ENCODE data around the gene AGRP.

Gene AGRP

DNA sequence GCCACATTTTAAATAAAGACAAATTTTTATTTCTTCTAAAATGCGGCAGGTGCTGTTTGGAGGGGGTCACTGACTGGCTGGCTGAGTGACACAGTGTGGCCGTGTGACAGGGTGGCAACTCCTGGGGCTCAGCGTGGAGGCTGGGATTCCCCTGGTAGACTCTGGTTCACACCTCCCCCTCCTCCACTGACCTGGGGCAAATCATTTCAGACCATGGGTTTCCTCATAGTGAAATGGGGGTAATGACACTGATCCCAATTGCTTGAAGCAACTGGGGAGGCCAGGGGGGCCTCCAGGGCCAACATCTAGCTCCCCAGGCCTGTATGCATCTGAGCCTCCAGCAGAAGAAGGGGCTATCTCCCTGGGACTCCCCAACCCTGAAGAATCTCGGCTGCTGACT, 45.8 kb downstream of the AGRP start:
- H3K4me3 ChIP-seq, result no peak overlapping the region
- H3K27me3 ChIP-seq, result no peaks in the 10 kb centered on the region
- no peak overlapping the region for H3K27ac ChIP-seq
- peaks cover 18 to 50% (median 39%) of the 10 kb centered on the region in 3 donors for H3K36me3 ChIP-seq
- no peaks in the 10 kb centered on the region for H3K9me3 ChIP-seq
- intact Hi-C loops (cut with DNase I; ENCODE audit: low total_unique reads), result no loop called here
- no peaks in the 10 kb centered on the region for H3K4me1 ChIP-seq
- DNase-seq, result no peak
- TF ChIP-seq, protein P1, sequence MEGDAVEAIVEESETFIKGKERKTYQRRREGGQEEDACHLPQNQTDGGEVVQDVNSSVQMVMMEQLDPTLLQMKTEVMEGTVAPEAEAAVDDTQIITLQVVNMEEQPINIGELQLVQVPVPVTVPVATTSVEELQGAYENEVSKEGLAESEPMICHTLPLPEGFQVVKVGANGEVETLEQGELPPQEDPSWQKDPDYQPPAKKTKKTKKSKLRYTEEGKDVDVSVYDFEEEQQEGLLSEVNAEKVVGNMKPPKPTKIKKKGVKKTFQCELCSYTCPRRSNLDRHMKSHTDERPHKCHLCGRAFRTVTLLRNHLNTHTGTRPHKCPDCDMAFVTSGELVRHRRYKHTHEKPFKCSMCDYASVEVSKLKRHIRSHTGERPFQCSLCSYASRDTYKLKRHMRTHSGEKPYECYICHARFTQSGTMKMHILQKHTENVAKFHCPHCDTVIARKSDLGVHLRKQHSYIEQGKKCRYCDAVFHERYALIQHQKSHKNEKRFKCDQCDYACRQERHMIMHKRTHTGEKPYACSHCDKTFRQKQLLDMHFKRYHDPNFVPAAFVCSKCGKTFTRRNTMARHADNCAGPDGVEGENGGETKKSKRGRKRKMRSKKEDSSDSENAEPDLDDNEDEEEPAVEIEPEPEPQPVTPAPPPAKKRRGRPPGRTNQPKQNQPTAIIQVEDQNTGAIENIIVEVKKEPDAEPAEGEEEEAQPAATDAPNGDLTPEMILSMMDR (IDR thresholded peaks at IDR 0.05), result no peak

DNA sequence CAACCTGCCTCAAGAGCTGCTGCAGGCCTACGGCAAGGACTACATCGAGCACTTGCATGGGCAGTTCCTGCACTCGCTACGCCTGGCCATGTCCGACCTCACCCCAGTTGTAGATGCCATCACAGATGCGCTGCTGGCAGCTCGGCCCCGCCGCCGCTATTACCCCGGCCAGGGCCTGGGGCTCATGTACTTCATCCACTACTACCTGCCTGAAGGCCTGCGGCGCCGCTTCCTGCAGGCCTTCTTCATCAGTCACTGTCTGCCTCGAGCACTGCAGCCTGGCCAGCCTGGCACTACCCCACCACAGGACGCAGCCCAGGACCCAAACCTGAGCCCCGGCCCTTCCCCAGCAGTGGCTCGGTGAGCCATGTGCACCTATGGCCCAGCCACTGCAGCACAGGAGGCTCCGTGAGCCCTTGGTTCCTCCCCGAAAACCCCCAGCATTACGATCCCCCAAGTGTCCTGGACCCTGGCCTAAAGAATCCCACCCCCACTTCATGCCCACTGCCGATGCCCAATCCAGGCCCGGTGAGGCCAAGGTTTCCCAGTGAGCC, 46.6 kb downstream of the AGRP start:
- Histone ChIP-seq H3K4me1 (peaks cover 0 to 5% (median 2%) of the 10 kb centered on the region in 4 donors), H3K4me3 (no peak overlapping the region), H3K36me3 (peaks cover 18 to 50% (median 39%) of the 10 kb centered on the region in 3 donors), H3K27me3 (no peaks in the 10 kb centered on the region), H3K27ac (no peak overlapping the region), H3K9me3 (no peaks in the 10 kb centered on the region)
- intact Hi-C loops (cut with DNase I; ENCODE audit: low total_unique reads), result no loop called here
- no peak for DNase-seq
- TF ChIP-seq, protein P1 (IDR thresholded peaks at IDR 0.05), result no peak

DNA sequence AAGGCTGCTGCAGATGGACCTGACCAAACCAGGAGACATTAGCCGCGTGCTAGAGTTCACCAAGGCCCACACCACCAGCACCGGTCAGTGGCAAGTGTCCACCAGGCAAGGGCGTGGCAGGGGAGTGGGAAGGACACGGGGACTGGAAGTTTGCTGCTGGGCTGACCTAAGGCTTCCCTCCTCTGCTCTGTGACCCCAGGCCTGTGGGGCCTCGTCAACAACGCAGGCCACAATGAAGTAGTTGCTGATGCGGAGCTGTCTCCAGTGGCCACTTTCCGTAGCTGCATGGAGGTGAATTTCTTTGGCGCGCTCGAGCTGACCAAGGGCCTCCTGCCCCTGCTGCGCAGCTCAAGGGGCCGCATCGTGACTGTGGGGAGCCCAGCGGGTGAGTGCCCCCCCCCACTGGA, 47.6 kb downstream of the AGRP start:
- intact Hi-C loops (cut with DNase I; ENCODE audit: low total_unique reads), result no loop called here
- H3K36me3 ChIP-seq, result peaks cover 18 to 50% (median 39%) of the 10 kb centered on the region in 3 donors
- H3K4me3 ChIP-seq, result no peak overlapping the region
- peaks cover 1 to 13% (median 7%) of the 10 kb centered on the region in 4 donors for H3K4me1 ChIP-seq
- no peaks in the 10 kb centered on the region for H3K27me3 ChIP-seq
- H3K9me3 ChIP-seq, result no peaks in the 10 kb centered on the region
- TF ChIP-seq, protein P1 (IDR thresholded peaks at IDR 0.05), result no peak
- no peak overlapping the region for H3K27ac ChIP-seq
- no peak for DNase-seq

DNA sequence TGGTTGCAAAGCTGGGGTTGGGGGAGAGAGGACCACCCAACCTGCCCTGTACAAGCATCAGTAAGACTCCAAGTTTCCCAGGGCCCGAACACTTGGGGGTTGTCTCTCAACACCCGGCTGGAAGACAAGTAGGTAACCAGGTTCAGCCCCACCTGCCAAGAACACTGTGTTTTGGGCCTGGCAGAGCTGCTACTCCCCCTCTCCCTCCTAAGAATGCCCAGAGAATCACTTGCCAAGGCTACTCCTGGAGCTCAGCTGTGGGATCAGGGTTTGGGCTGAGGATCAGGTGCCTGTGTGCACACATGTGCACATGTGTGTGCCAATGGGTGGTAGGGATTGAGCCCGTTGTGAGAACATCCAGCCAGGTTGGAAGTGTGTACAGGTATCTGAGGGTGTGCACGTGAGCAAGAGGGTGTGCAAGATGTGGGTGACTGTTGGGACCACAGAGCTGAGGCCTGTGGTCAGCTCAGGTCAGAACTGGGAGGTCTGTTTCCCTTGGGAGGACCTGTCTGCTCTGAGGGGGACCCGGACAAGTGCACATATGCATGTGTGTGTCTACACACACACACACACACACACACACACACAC, 50.1 kb downstream of the AGRP start:
- Histone ChIP-seq H3K27me3 (peaks cover 0 to 23% of the 10 kb centered on the region in 2 donors), H3K27ac (no peak overlapping the region), H3K36me3 (peaks cover 8 to 29% (median 17%) of the 10 kb centered on the region in 3 donors), H3K9me3 (no peaks in the 10 kb centered on the region), H3K4me1 (peaks cover 6 to 30% (median 14%) of the 10 kb centered on the region in 4 donors), H3K4me3 (no peak overlapping the region)
- TF ChIP-seq, protein P1 (IDR thresholded peaks at IDR 0.05), result no peak
- DNase-seq, result no peak
- intact Hi-C loops (cut with DNase I; ENCODE audit: low total_unique reads), result no loop called here

Data from tibial artery (tissue), 4 donors.